Hematopoietic multipotent progenitor cell treated with erythropoietin and hydrocortisone succinate and interleukin-3 and kit ligand, for 17 days (in vitro differentiated cells): Measurements from ENCODE around the gene TMEM131L.
A peak's percentile ranks its signal among the peaks of the same experiment; 100 is the strongest.
"Not testable (repeated sequence)": the region's sequence is repeated elsewhere in the genome, so short reads cannot be mapped to it uniquely, and the experiment has no call there.

Source experiments
- DNase-seq: peaks from one replicate; pipeline ENCODE4 v3.0.0-alpha.2; 2015; ENCODE audit warnings: low spot score

Gene TMEM131L

GRCh38 chr4:153449338-153449737 is 16.8 kb upstream of the TMEM131L start:
- DNase-seq: no peak

- no peak for DNase-seq
These were observed 15.6 kb upstream of the TMEM131L start for GRCh38 chr4:153450544-153450917.

GRCh38 chr4:153451145-153451544 is 15.0 kb upstream of the TMEM131L start:
- DNase-seq: not testable (repeated sequence)

- DNase-seq: no peak
These were observed 14.1 kb upstream of the TMEM131L start for GRCh38 chr4:153451911-153452657.

- no peak for DNase-seq
These were observed 13.3 kb upstream of the TMEM131L start for GRCh38 chr4:153452658-153453378.

GRCh38 chr4:153453402-153453801 is 12.8 kb upstream of the TMEM131L start:
- no peak for DNase-seq

- DNase-seq: no peak
These were observed 7.2 kb upstream of the TMEM131L start for GRCh38 chr4:153458969-153459368.

- not testable (repeated sequence) for DNase-seq
These were observed 4.6 kb upstream of the TMEM131L start for GRCh38 chr4:153461549-153461948.

GRCh38 chr4:153464068-153464467 is 2.1 kb upstream of the TMEM131L start:
- peak; percentile 89 for DNase-seq

GRCh38 chr4:153465140-153465539 is 1.0 kb upstream of the TMEM131L start:
- DNase-seq: peak; percentile 55

- DNase-seq: no peak
These were observed 512 bp upstream of the TMEM131L start for GRCh38 chr4:153465615-153466080.

- peak; percentile 75 for DNase-seq
These were observed 1.1 kb downstream of the TMEM131L start for GRCh38 chr4:153466949-153467896.

- peak; percentile 57 for DNase-seq
These were observed 1.7 kb downstream of the TMEM131L start for GRCh38 chr4:153467897-153468262.

GRCh38 chr4:153468587-153468986 is 2.4 kb downstream of the TMEM131L start:
- peak; percentile 39 for DNase-seq

GRCh38 chr4:153469031-153469430 is 2.9 kb downstream of the TMEM131L start:
- no peak for DNase-seq

GRCh38 chr4:153471071-153471697 is 5.0 kb downstream of the TMEM131L start:
- not testable (repeated sequence) for DNase-seq

- no peak for DNase-seq
These were observed 5.5 kb downstream of the TMEM131L start for GRCh38 chr4:153471698-153472093.

- no peak for DNase-seq
These were observed 6.2 kb downstream of the TMEM131L start for GRCh38 chr4:153472122-153473037.

GRCh38 chr4:153474251-153474650 is 8.1 kb downstream of the TMEM131L start:
- no peak for DNase-seq

GRCh38 chr4:153476829-153477574 is 10.8 kb downstream of the TMEM131L start:
- no peak for DNase-seq
